Endothelial cell of umbilical vein (primary cell): ENCODE measurements around the gene RXFP4. TPM values are rescaled to one million over a fixed set of nuclear protein-coding genes. Genes with fewer than 3 reads are reported as not detected.

Source experiments
- BruUV-seq: library from RNA; stranded (reverse); fragments of 400-500 nt; replicated peaks from 2 replicates; lab custom pipeline; 2021; lab: Mats Ljungman, UMichigan
- CTCF ChIA-PET: fragments of 300-600, 350-600 bp; sonication (Branson Sonifier 250); formaldehyde crosslinking; loops from one replicate; lab custom pipeline; 2021; ENCODE audit warnings: antibody characterized with exemption, inconsistent platforms; lab: Charles Lee
- POLR2A ChIA-PET: fragments of 300-600, 350-600 bp; sonication (Branson Sonifier 250); formaldehyde crosslinking; loops from one replicate; lab custom pipeline; 2021; ENCODE audit warnings: antibody characterized with exemption, inconsistent platforms; lab: Charles Lee
- DNase-seq: peaks from one replicate; pipeline ENCODE4 v3.0.0-alpha.2; 2011; ENCODE audit warnings: low read depth, low spot score
- FAIRE-seq: peaks from 2 replicates; lab custom pipeline; 2011; peaks lifted over from hg19 to GRCh38; lab: Jason Lieb, UNC
- H2AFZ ChIP-seq: 2 replicates; pipeline ENCODE4 v1.6.0; 2012; ENCODE audit warnings: low read depth, low read length, control low read depth, inconsistent platforms
- H3K27ac ChIP-seq: 2 replicates; pipeline ENCODE4 v1.5.1; 2011; ENCODE audit warnings: low read depth, mild to moderate bottlenecking, control low read depth, low read length, moderate library complexity; ENCODE audit not compliant: insufficient read depth
- H3K27me3 ChIP-seq, 2 experiments: 2 replicates each; pipeline versions ENCODE4 v1.6.0 to v1.6.1; 2011; ENCODE audit warnings: low read length in 2 of 2, mixed read lengths in 1 of 2; ENCODE audit not compliant: control insufficient read depth in 2 of 2, insufficient read depth in 2 of 2
- H3K36me3 ChIP-seq, 2 experiments: 2 replicates in 1 of 2; 3 replicates in 1 of 2; pipeline ENCODE4 v1.5.1; 2011; ENCODE audit warnings: low read length in 2 of 2, mild to moderate bottlenecking in 1 of 2, moderate library complexity in 1 of 2; ENCODE audit not compliant: control insufficient read depth in 2 of 2, insufficient read depth in 2 of 2; ENCODE audit errors: extremely low read depth in 1 of 2
- H3K4me1 ChIP-seq: 3 replicates; pipeline ENCODE4 v1.5.1; 2011; ENCODE audit warnings: mild to moderate bottlenecking, low read length; ENCODE audit not compliant: control insufficient read depth, insufficient read depth; ENCODE audit errors: extremely low read depth
- H3K4me2 ChIP-seq: 2 replicates; pipeline ENCODE4 v1.6.1; 2011; ENCODE audit warnings: low read length, control low read depth, mixed read lengths; ENCODE audit not compliant: insufficient read depth
- H3K4me3 ChIP-seq, 3 experiments: fragments of 200-600 bp in 1 of 3; sonication (generic), shearing (Covaris generic) in 1 of 3; replicated peaks in 1 of 3; 2 replicates each; pipeline ENCODE4 v1.5.1; 2011 to 2016; ENCODE audit warnings: control low read depth in 3 of 3, low read length in 3 of 3, mild to moderate bottlenecking in 2 of 3, inconsistent platforms in 1 of 3, low read depth in 1 of 3, moderate library complexity in 1 of 3; ENCODE audit not compliant: insufficient read depth in 1 of 3
- H3K79me2 ChIP-seq: 2 replicates; pipeline ENCODE4 v1.6.0; 2012; ENCODE audit warnings: low read length, inconsistent platforms; ENCODE audit not compliant: control insufficient read depth, insufficient read depth
- H3K9ac ChIP-seq: replicated peaks from 2 replicates; pipeline ENCODE3; 2011; ENCODE audit warnings: low read length, control low read depth; ENCODE audit not compliant: insufficient read depth; ENCODE audit errors: extremely low read depth
- H3K9me1 ChIP-seq: replicated peaks from 3 replicates; pipeline ENCODE4 v1.6.0; 2011; ENCODE audit warnings: mild to moderate bottlenecking, low read length; ENCODE audit not compliant: control insufficient read depth, insufficient read depth; ENCODE audit errors: extremely low read depth
- H3K9me3 ChIP-seq: replicated peaks from 2 replicates; pipeline ENCODE4 v1.5.1; 2012; ENCODE audit warnings: low read length, inconsistent platforms; ENCODE audit not compliant: control insufficient read depth, insufficient read depth
- H4K20me1 ChIP-seq: replicated peaks from 2 replicates; pipeline ENCODE3; 2011; ENCODE audit warnings: mild to moderate bottlenecking, low read length; ENCODE audit not compliant: control insufficient read depth, insufficient read depth; ENCODE audit errors: extremely low read depth
- EZH2 ChIP-seq: IDR thresholded peaks from 2 replicates; pipeline ENCODE4 v1.6.1; 2012; ENCODE audit warnings: borderline replicate concordance, low read depth, mild to moderate bottlenecking, moderate library complexity, low read length, inconsistent platforms; ENCODE audit not compliant: severe bottlenecking
- FOS ChIP-seq: IDR thresholded peaks from 2 replicates; pipeline ENCODE4 v1.6.1; 2011; ENCODE audit warnings: mild to moderate bottlenecking, low read length, moderate library complexity, borderline replicate concordance; ENCODE audit not compliant: insufficient read depth
- GATA2 ChIP-seq: IDR thresholded peaks from 2 replicates; pipeline ENCODE4 v1.7.0; 2011; ENCODE audit warnings: low read depth, mild to moderate bottlenecking, moderate library complexity, mixed read lengths, low read length; ENCODE audit not compliant: insufficient read length, insufficient read depth
- JUN ChIP-seq: IDR thresholded peaks from 2 replicates; pipeline ENCODE4 v1.6.1; 2011; ENCODE audit warnings: borderline replicate concordance, low read depth; ENCODE audit not compliant: insufficient read length, insufficient read depth
- MYC ChIP-seq: IDR thresholded peaks from one replicate; pipeline ENCODE4 v1.6.1; 2011; ENCODE audit warnings: mild to moderate bottlenecking, low read depth, low read length
- POLR2A ChIP-seq: IDR thresholded peaks from 2 replicates; pipeline ENCODE4 v1.6.1; 2012; ENCODE audit warnings: low read depth, mild to moderate bottlenecking, control low read depth, low read length
- POLR2AphosphoS5 ChIP-seq: IDR thresholded peaks from 2 replicates; pipeline ENCODE4 v1.6.1; 2012; ENCODE audit warnings: low read depth, mild to moderate bottlenecking, control low read depth, low read length, moderate library complexity; ENCODE audit not compliant: insufficient read depth
- dilution Hi-C: fragments of 300-500 bp; cut with MboI; formaldehyde crosslinking; loops from one replicate; pipeline ENCODE4 v1.15.0; 2019; ENCODE audit warnings: low sequenced_read_pairs; ENCODE audit not compliant: extremely low pct_ligation_motif_present
- intact Hi-C: fragments of 100-400 bp; cut with micrococcal nuclease; formaldehyde crosslinking; loops from one replicate; pipeline ENCODE4 v1.10.0; 2022
- polyA plus RNA-seq, 4 experiments: library from polyadenylated mRNA; depleted of rRNA in 3 of 4; stranded (reverse) in 3 of 4; unstranded in 1 of 4; fragments of >200 nt; gene quantifications; 2 replicates each; pipeline versions ENCODE4 v1.2.1 to v1.2.3, GENCODE V29; 2011 to 2012; ENCODE audit warnings: missing spikeins in 1 of 4
- total RNA-seq: library from RNA; stranded (reverse); gene quantifications from 2 replicates; pipeline ENCODE4 v1.2.3, GENCODE V29; 2021
- TF ChIP-seq, protein P1 (sequence below), 2 donors: IDR thresholded peaks; 1 replicate in 1 of 2; 2 replicates in 1 of 2; pipeline ENCODE4 v1.5.1; 2011; ENCODE audit warnings: low read length in 2 of 2, mild to moderate bottlenecking in 2 of 2, moderate library complexity in 2 of 2, control low read depth in 1 of 2, inconsistent platforms in 1 of 2, low read depth in 1 of 2; ENCODE audit not compliant: insufficient read depth in 1 of 2; ENCODE audit errors: extremely low read depth in 1 of 2
- TF ChIP-seq, protein P2 (sequence below): IDR thresholded peaks from 2 replicates; pipeline ENCODE4 v1.6.1; 2011; ENCODE audit not compliant: insufficient read depth, insufficient read length

RXFP4 gene
- total and polyA plus RNA-seq, 2 donors (not counting 3 experiments of a cell fraction or from before 2014, with no cell fraction given): not detected

DNA sequence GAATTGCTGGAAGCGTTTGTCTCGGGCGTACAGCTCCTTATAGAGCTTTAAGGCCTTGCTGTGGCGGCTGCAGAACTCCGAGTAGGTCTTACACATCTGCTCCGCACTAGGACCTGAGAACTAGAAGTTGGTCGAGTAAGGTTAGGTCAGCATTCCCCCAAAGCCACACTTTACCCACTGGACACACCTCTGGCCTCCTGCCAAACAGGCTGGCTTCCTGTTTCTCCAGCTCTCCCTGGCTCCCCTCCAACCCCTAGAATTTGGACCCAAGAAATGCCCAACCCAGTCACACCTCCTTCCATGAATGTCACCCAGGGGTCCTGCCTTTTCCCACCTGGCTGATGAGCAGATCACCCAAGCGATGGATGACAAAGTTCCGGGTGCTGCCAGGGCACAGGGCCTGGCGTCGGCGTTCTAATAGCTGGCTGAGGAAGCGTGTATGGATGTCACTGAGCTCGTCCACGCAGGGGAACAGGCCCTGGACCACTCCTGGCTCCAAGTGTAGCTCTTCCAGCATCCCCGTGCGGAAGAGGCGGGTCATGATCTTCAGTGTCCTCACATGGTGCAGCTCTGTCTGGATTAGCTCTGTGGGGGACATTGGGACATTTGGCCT, 21.3 kb downstream of the RXFP4 start:
- POLR2A ChIA-PET: interaction anchor here (0.6 to 1.3 kb wide), 4 partner anchors 14 to 26 kb away, joined by 3 to 9 read pairs (median 6); partner anchors contain the start of gene ARHGEF2
- H3K9me3 ChIP-seq: no peaks in the 10 kb centered on the region
- no peak overlapping the region for H2AFZ ChIP-seq
- no peak overlapping the region for H3K4me3 ChIP-seq
- intact Hi-C loops (loop anchor here (1.0 to 10.0 kb wide), 6 partner anchors 14 to 172 kb away; no protein-coding TSS in a partner anchor), dilution Hi-C loops (no loop called here)
- H3K36me3 ChIP-seq: peaks cover 33 to 56% of the 10 kb centered on the region in 2 experiments
- no peak overlapping the region for H3K9ac ChIP-seq
- H3K9me1 ChIP-seq: no peaks in the 10 kb centered on the region
- no peaks in the 10 kb centered on the region for H3K27me3 ChIP-seq
- H3K79me2 ChIP-seq: peaks cover 36% of the 10 kb centered on the region
- no peak for FAIRE-seq
- no TSS peak for BruUV-seq
- no peak overlapping the region for H3K4me2 ChIP-seq
- TF ChIP-seq, protein P1, sequence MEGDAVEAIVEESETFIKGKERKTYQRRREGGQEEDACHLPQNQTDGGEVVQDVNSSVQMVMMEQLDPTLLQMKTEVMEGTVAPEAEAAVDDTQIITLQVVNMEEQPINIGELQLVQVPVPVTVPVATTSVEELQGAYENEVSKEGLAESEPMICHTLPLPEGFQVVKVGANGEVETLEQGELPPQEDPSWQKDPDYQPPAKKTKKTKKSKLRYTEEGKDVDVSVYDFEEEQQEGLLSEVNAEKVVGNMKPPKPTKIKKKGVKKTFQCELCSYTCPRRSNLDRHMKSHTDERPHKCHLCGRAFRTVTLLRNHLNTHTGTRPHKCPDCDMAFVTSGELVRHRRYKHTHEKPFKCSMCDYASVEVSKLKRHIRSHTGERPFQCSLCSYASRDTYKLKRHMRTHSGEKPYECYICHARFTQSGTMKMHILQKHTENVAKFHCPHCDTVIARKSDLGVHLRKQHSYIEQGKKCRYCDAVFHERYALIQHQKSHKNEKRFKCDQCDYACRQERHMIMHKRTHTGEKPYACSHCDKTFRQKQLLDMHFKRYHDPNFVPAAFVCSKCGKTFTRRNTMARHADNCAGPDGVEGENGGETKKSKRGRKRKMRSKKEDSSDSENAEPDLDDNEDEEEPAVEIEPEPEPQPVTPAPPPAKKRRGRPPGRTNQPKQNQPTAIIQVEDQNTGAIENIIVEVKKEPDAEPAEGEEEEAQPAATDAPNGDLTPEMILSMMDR (IDR thresholded peaks at IDR 0.05; ENCODE audit: extremely low read depth in 1 of 2, insufficient read depth in 1 of 2, low read depth in 1 of 2, low read length in 2 of 2): no peak
- TF ChIP-seq POLR2AphosphoS5 (no peak), JUN (no peak), GATA2 (no peak), POLR2A (no peak), EZH2 (no peak), MYC (no peak), FOS (no peak)
- TF ChIP-seq, protein P2, sequence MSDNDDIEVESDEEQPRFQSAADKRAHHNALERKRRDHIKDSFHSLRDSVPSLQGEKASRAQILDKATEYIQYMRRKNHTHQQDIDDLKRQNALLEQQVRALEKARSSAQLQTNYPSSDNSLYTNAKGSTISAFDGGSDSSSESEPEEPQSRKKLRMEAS: no peak
- DNase-seq: peak; percentile 46
- H3K4me1 ChIP-seq: peaks cover 30% of the 10 kb centered on the region
- H3K27ac ChIP-seq: peak overlapping the region; percentile 36
- no peaks in the 10 kb centered on the region for H4K20me1 ChIP-seq
- CTCF ChIA-PET: interaction anchor here (0.5 to 4.6 kb wide), 13 partner anchors 8 to 195 kb away, joined by 3 to 138 read pairs (median 5); partner anchors contain the start of genes ARHGEF2, KHDC4 and UBQLN4
